Peyer's patch (tissue), 4 donors: ENCODE data around the gene BBLN. TPM values are rescaled to one million over a fixed set of nuclear protein-coding genes. Genes with fewer than 3 reads are reported as not detected.
A peak's percentile ranks its signal among the peaks of the same experiment; 100 is the strongest.

Experiments
- DNase-seq, 3 donors: peaks; one replicate each; pipeline ENCODE4 v3.0.0-alpha.2; 2017 to 2019
- H3K27ac ChIP-seq, 4 donors: fragments of 200-600 bp; sonication (generic); one replicate each; pipeline ENCODE4 v1.5.1; 2016 to 2019
- H3K27me3 ChIP-seq, 2 donors: fragments of 200-600 bp; sonication (generic); one replicate each; pipeline ENCODE4 v1.5.1; 2019
- H3K36me3 ChIP-seq, 3 donors: fragments of 200-600 bp; sonication (generic); one replicate each; pipeline ENCODE4 v1.5.1; 2016 to 2019
- H3K4me1 ChIP-seq, 4 donors: fragments of 200-600 bp; sonication (generic); one replicate each; pipeline ENCODE4 v1.5.1; 2016 to 2019
- H3K4me3 ChIP-seq, 4 donors: fragments of 200-600 bp; sonication (generic); 1 replicate in 3 of 4; 2 replicates in 1 of 4; pipeline ENCODE4 v1.5.1; 2016 to 2019; ENCODE audit warnings: mild to moderate bottlenecking in 1 of 4
- H3K9me3 ChIP-seq, 4 donors: fragments of 200-600 bp; sonication (generic); one replicate each; pipeline ENCODE4 v1.5.1; 2016 to 2019; ENCODE audit warnings: mild to moderate bottlenecking in 1 of 4
- POLR2A ChIP-seq, 2 donors: fragments of 450-650 bp; IDR thresholded peaks; one replicate each; pipeline ENCODE4 v1.5.1; 2017; ENCODE audit warnings: antibody characterized with exemption in 2 of 2, mild to moderate bottlenecking in 2 of 2, moderate library complexity in 2 of 2
- total RNA-seq, 4 donors: library from RNA; depleted of rRNA; stranded (reverse); fragments of >200 nt; gene quantifications; one replicate each; pipeline ENCODE4 v1.1.0, GENCODE V29; 2016
- TF ChIP-seq, protein P1 (sequence below), 6 experiments: fragments of 450-650 bp in 4 of 6; fragments of 200-600 bp in 2 of 6; sonication (generic) in 1 of 6; IDR thresholded peaks; one replicate each; pipeline ENCODE4 v1.5.1; 2017 to 2019; ENCODE audit warnings: antibody characterized with exemption in 6 of 6, mild to moderate bottlenecking in 3 of 6, moderate library complexity in 1 of 6

Gene BBLN
- total RNA-seq, 4 donors from 2014 or later, result 38.8 to 93.7 (median 70.2) TPM

DNA sequence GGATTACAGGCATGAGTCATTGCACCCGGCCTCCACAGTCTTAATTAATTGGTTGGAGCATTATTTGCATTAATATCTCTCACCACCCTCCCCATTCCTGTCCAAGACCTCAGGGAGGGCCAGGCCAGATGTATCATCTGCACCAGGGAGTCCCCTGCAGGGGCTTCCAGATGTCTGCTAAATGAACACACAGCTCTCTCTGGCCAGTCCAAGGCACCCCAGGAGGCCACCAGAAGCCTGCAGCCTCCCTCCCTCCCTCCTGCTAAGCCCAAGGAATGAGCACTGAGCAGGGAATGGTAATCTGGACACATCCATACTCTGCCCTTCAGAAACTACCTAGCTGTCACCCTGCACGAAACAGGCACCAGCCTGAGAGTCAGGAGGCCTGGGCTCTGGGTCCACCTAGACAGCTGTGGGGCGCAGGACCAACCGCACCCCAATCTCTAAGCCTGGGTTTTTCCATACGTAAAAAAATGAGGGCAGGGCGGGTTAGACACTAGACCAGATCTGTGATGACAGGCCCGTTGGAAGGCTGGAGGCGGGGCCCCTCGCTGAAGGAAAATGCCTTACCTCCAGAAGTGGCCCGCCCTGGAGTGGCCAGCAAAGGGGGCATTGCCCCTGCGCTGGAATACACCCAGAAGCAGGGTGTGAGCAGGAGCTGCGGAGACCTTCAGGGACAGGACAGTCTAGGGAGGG is 23.0 kb downstream of the BBLN start:
- DNase-seq, result no peak
- no peaks in the 10 kb centered on the region for H3K27me3 ChIP-seq
- H3K9me3 ChIP-seq, result no peaks in the 10 kb centered on the region
- no peak overlapping the region for H3K4me3 ChIP-seq
- H3K27ac ChIP-seq, result no peak overlapping the region
- peaks cover 0 to 73% (median 0%) of the 10 kb centered on the region in 3 donors for H3K36me3 ChIP-seq
- H3K4me1 ChIP-seq, result no peaks in the 10 kb centered on the region
- TF ChIP-seq POLR2A (IDR thresholded peaks at IDR 0.05), result no peak
- TF ChIP-seq, protein P1, sequence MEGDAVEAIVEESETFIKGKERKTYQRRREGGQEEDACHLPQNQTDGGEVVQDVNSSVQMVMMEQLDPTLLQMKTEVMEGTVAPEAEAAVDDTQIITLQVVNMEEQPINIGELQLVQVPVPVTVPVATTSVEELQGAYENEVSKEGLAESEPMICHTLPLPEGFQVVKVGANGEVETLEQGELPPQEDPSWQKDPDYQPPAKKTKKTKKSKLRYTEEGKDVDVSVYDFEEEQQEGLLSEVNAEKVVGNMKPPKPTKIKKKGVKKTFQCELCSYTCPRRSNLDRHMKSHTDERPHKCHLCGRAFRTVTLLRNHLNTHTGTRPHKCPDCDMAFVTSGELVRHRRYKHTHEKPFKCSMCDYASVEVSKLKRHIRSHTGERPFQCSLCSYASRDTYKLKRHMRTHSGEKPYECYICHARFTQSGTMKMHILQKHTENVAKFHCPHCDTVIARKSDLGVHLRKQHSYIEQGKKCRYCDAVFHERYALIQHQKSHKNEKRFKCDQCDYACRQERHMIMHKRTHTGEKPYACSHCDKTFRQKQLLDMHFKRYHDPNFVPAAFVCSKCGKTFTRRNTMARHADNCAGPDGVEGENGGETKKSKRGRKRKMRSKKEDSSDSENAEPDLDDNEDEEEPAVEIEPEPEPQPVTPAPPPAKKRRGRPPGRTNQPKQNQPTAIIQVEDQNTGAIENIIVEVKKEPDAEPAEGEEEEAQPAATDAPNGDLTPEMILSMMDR (IDR thresholded peaks at IDR 0.05), result no peak

DNA sequence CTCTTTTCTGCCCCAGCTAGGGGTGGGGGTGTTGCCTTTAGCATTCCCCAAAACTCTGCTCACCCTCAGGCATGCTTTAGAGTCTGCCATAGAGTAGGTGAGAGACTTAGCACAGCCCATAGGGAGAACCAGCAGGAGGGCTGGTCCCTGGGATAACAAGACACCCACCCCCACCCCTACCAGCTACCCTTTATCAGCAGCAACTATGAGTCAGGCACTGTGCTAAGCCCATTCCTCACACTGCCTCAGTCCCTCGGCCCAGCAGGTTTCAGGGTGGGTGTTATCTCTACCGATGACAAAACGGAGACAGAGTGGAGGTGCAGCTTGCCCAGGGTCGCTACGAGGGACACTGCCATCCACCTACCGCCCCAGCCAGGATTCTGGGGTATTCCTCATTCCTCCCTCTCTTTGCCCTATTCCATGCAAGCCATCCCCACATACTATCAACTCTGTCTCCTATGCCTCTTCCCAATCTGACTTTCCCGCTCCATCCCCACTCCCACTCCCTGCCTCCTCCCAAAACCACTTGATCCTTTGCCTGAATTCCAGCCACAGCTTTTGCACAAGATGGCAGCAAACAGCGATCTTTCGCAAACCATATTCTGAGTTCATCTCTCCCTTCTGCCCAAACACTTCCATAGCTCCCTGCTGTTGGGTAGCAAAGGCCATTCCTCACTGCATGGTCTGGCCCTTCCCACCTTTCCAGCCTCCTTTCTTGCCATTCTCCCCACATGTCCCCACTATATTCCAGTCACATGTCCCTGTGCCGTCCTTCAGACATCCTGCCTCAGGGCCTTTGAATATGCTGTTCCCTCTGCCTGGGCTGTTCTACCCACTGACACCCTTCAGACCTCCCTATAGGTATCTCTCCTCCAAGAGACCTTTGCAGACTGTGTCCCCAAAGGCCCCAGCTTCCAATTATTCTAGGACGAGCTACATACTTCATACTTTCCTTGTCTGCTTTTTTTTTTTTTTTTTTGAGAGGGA is 26.2 kb downstream of the BBLN start:
- Histone ChIP-seq H3K4me3 (no peak overlapping the region), H3K27me3 (no peaks in the 10 kb centered on the region), H3K36me3 (peaks cover 0 to 51% (median 0%) of the 10 kb centered on the region in 3 donors), H3K27ac (no peak overlapping the region), H3K4me1 (peaks cover 0 to 11% (median 9%) of the 10 kb centered on the region in 4 donors), H3K9me3 (no peaks in the 10 kb centered on the region)
- DNase-seq, result no peak
- TF ChIP-seq, protein P1 (IDR thresholded peaks at IDR 0.05), result no peak
- TF ChIP-seq POLR2A (IDR thresholded peaks at IDR 0.05), result no peak

DNA sequence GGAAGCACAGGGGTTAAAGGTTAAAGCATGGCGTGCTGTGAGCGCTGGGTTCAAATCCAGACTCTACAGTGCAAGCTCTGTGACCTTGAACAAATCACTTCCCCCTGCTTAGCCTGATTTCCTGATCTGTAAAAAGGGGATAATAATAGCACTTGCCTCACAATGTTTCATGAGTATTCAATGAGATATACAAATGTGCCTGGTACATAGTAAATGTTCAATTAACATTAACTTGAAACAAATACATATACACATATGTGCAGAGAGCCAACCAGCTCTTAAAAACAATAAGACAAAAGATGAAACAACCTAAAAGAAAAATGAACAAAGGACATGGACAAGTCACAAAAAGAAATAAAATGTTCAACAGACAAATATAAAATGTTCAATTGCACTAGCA is 27.3 kb downstream of the BBLN start:
- peaks cover 0 to 12% (median 11%) of the 10 kb centered on the region in 4 donors for H3K4me1 ChIP-seq
- peaks cover 0 to 48% (median 0%) of the 10 kb centered on the region in 3 donors for H3K36me3 ChIP-seq
- H3K4me3 ChIP-seq, result no peak overlapping the region
- H3K27ac ChIP-seq, result no peak overlapping the region
- DNase-seq, result no peak
- H3K9me3 ChIP-seq, result no peaks in the 10 kb centered on the region
- H3K27me3 ChIP-seq, result no peaks in the 10 kb centered on the region
- TF ChIP-seq, protein P1 (IDR thresholded peaks at IDR 0.05), result no peak
- no peak for TF ChIP-seq POLR2A (IDR thresholded peaks at IDR 0.05)

DNA sequence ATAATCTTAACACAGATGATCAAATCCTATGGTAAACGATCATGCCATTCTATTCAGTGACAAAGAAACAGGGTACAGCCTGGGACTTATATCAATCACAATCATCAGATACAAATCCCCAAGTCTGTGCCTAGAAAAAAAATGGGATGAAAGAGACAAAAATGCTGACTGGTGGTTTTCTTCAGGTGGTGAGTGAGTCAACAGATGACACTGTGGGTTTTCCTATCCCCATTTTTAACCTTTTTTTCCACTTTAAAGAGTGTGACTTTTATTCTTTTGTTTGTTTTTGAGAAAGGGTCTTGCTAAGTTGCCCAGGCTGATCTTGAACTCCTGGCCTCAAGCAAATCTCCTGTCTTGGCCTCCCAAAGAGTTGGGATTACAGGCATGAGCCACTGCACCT is 28.1 kb downstream of the BBLN start:
- DNase-seq, result no peak
- no peak for TF ChIP-seq POLR2A (IDR thresholded peaks at IDR 0.05)
- TF ChIP-seq, protein P1 (IDR thresholded peaks at IDR 0.05), result no peak
- Histone ChIP-seq H3K27me3 (no peaks in the 10 kb centered on the region), H3K27ac (no peak overlapping the region), H3K9me3 (no peaks in the 10 kb centered on the region), H3K36me3 (peaks cover 0 to 39% (median 0%) of the 10 kb centered on the region in 3 donors), H3K4me1 (peaks cover 0 to 15% (median 12%) of the 10 kb centered on the region in 4 donors), H3K4me3 (no peak overlapping the region)

DNA sequence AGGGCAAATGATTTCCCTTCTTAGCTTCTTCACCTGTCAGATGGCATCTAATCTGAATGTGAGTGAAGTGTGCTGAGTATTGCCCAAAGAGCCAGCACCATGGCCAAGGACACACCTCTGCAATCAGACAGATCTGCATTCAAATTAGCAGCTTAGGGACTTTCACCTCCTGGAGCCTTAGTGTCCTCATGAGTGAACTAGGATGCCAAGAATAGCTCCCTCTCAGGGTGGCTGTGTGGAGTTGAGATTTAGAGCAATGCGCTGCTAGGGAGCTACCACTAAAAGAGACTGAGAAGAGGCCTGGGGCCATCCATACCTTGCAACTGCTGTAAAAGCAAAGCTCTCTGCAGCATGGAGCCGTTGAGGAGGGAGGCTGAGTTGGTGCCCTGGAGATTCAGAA is 29.9 kb downstream of the BBLN start:
- H3K27ac ChIP-seq, result no peak overlapping the region
- no peak for DNase-seq
- TF ChIP-seq POLR2A (IDR thresholded peaks at IDR 0.05), result no peak
- TF ChIP-seq, protein P1 (IDR thresholded peaks at IDR 0.05), result peak in 2 of 6 experiments; percentile 9 to 14
- H3K36me3 ChIP-seq, result peaks cover 0 to 24% (median 0%) of the 10 kb centered on the region in 3 donors
- no peaks in the 10 kb centered on the region for H3K9me3 ChIP-seq
- H3K4me3 ChIP-seq, result no peak overlapping the region
- no peaks in the 10 kb centered on the region for H3K27me3 ChIP-seq
- H3K4me1 ChIP-seq, result peaks cover 0 to 16% (median 12%) of the 10 kb centered on the region in 4 donors
